Esophagus muscularis mucosa (tissue), 4 donors: ENCODE measurements around the gene IFT81.

Source experiments
- CTCF ChIP-seq, 3 experiments: fragments of 200-600 bp in 2 of 3; fragments of 450-650 bp in 1 of 3; sonication (generic) in 2 of 3; IDR thresholded peaks; one replicate each; pipeline ENCODE4 v1.5.1; 2017 to 2019; ENCODE audit warnings: antibody characterized with exemption in 3 of 3, mild to moderate bottlenecking in 2 of 3, moderate library complexity in 1 of 3
- EP300 ChIP-seq: sonication (generic); formaldehyde crosslinking; IDR thresholded peaks from one replicate; pipeline ENCODE4 v1.6.1; 2017; ENCODE audit warnings: antibody characterized with exemption
- POLR2A ChIP-seq: fragments of 450-650 bp; IDR thresholded peaks from one replicate; pipeline ENCODE4 v1.6.1; 2017; ENCODE audit warnings: antibody characterized with exemption, moderate library complexity, mild to moderate bottlenecking, low read depth
- POLR2AphosphoS5 ChIP-seq, 2 donors: sonication (generic); formaldehyde crosslinking; IDR thresholded peaks; one replicate each; pipeline ENCODE4 v1.6.1; 2017; ENCODE audit warnings: antibody characterized with exemption in 2 of 2

- TF ChIP-seq CTCF (IDR thresholded peaks at IDR 0.05) (no peak), EP300 (no peak), POLR2A (no peak), POLR2AphosphoS5 (IDR thresholded peaks at IDR 0.05) (no peak)
Measured at GRCh38 chr12:110176745-110177144, 52.6 kb downstream of the IFT81 start.
